H9 (cell line): ENCODE results near the gene ALDH1B1. TPM values are rescaled to one million over a fixed set of nuclear protein-coding genes. Genes with fewer than 3 reads are reported as not detected.

Experiments
- DNase-seq: peaks from one replicate; pipeline ENCODE4 v3.0.0-alpha.2; 2017
- H2AFZ ChIP-seq: one replicate; pipeline ENCODE4 v1.6.1; 2013; ENCODE audit warnings: mild to moderate bottlenecking, low read length, control low read depth, moderate library complexity
- H2AK5ac ChIP-seq: 2 replicates; pipeline ENCODE4 v1.6.1; 2013; ENCODE audit warnings: low read length, control low read depth, mixed read lengths; ENCODE audit not compliant: insufficient read length
- H2BK120ac ChIP-seq: one replicate; pipeline ENCODE4 v1.6.1; 2013; ENCODE audit warnings: low read depth, mild to moderate bottlenecking, low read length, control low read depth, inconsistent platforms; ENCODE audit not compliant: poor library complexity, severe bottlenecking
- H2BK12ac ChIP-seq: 2 replicates; pipeline ENCODE4 v1.6.1; 2013; ENCODE audit warnings: low read length, control low read depth, mixed read lengths, low read depth; ENCODE audit not compliant: insufficient read length
- H2BK15ac ChIP-seq: 2 replicates; pipeline ENCODE4 v1.6.1; 2013; ENCODE audit warnings: low read depth, low read length, control low read depth
- H2BK20ac ChIP-seq: one replicate; pipeline ENCODE4 v1.6.1; 2013; ENCODE audit warnings: low read depth, mild to moderate bottlenecking, low read length, control low read depth, inconsistent platforms; ENCODE audit not compliant: poor library complexity, severe bottlenecking
- H2BK5ac ChIP-seq: 2 replicates; pipeline ENCODE4 v1.6.1; 2013; ENCODE audit warnings: low read length, control low read depth, mixed read lengths; ENCODE audit not compliant: insufficient read length
- H3K14ac ChIP-seq: 2 replicates; pipeline ENCODE4 v1.6.1; 2013; ENCODE audit warnings: low read length, control low read depth; ENCODE audit not compliant: insufficient read depth
- H3K18ac ChIP-seq: 2 replicates; pipeline ENCODE4 v1.6.1; 2013; ENCODE audit warnings: low read depth, mild to moderate bottlenecking, mixed read lengths, low read length, control low read depth; ENCODE audit not compliant: insufficient read length
- H3K23ac ChIP-seq: 2 replicates; pipeline ENCODE4 v1.6.1; 2013; ENCODE audit warnings: low read length, control low read depth, mixed read lengths, low read depth; ENCODE audit not compliant: insufficient read length
- H3K23me2 ChIP-seq: 2 replicates; pipeline ENCODE4 v1.6.1; 2013; ENCODE audit warnings: low read depth, mild to moderate bottlenecking, mixed read lengths, low read length, control low read depth; ENCODE audit not compliant: insufficient read length, poor library complexity, severe bottlenecking
- H3K27ac ChIP-seq: 2 replicates; pipeline ENCODE4 v1.5.1; 2013; ENCODE audit warnings: low read length, control low read depth, mixed read lengths, low read depth; ENCODE audit not compliant: insufficient read length
- H3K27me3 ChIP-seq: 2 replicates; pipeline ENCODE4 v1.6.1; 2013; ENCODE audit warnings: low read length, control low read depth, inconsistent platforms; ENCODE audit not compliant: insufficient read depth
- H3K4ac ChIP-seq: 2 replicates; pipeline ENCODE4 v1.6.1; 2013; ENCODE audit warnings: low read depth, mild to moderate bottlenecking, control low read depth, inconsistent platforms, low read length, moderate library complexity
- H3K4me1 ChIP-seq: 2 replicates; pipeline ENCODE4 v1.6.1; 2013; ENCODE audit warnings: low read length, control low read depth, inconsistent platforms; ENCODE audit not compliant: insufficient read depth
- H3K4me2 ChIP-seq: 2 replicates; pipeline ENCODE4 v1.6.1; 2013; ENCODE audit warnings: low read length, control low read depth, mixed read lengths; ENCODE audit not compliant: insufficient read length, insufficient read depth
- H3K56ac ChIP-seq: 2 replicates; pipeline ENCODE4 v1.6.1; 2013; ENCODE audit warnings: low read depth, mild to moderate bottlenecking, mixed read lengths, low read length, control low read depth; ENCODE audit not compliant: insufficient read length
- H3K79me1 ChIP-seq: 2 replicates; pipeline ENCODE4 v1.6.1; 2013; ENCODE audit warnings: low read depth, mild to moderate bottlenecking, moderate library complexity, low read length, control low read depth, inconsistent platforms; ENCODE audit not compliant: insufficient read depth, poor library complexity, severe bottlenecking
- H3K79me2 ChIP-seq: 2 replicates; pipeline ENCODE4 v1.6.1; 2013; ENCODE audit warnings: low read length, control low read depth, inconsistent platforms; ENCODE audit not compliant: insufficient read depth
- H3K9ac ChIP-seq: 2 replicates; pipeline ENCODE4 v1.6.1; 2013; ENCODE audit warnings: low read length, control low read depth, mixed read lengths; ENCODE audit not compliant: insufficient read length; ENCODE audit errors: extremely low read depth
- H3K9me3 ChIP-seq: one replicate; pipeline ENCODE4 v1.6.1; 2013; ENCODE audit warnings: low read depth, low read length, inconsistent platforms; ENCODE audit not compliant: control insufficient read depth
- H3T11ph ChIP-seq: one replicate; pipeline ENCODE4 v1.6.1; 2013; ENCODE audit warnings: mild to moderate bottlenecking, low read length, control low read depth, inconsistent platforms
- H4K20me1 ChIP-seq: one replicate; pipeline ENCODE4 v1.6.1; 2013; ENCODE audit not compliant: control insufficient read depth, insufficient read length, insufficient read depth
- H4K5ac ChIP-seq: 2 replicates; pipeline ENCODE4 v1.6.1; 2013; ENCODE audit warnings: low read depth, mild to moderate bottlenecking, mixed read lengths, low read length, control low read depth; ENCODE audit not compliant: insufficient read length
- H4K8ac ChIP-seq: replicated peaks from 2 replicates; pipeline ENCODE4 v1.6.1; 2013; ENCODE audit warnings: low read length, control low read depth, mixed read lengths, low read depth; ENCODE audit not compliant: insufficient read length
- H4K91ac ChIP-seq: 2 replicates; pipeline ENCODE4 v1.6.1; 2013; ENCODE audit warnings: low read depth, mild to moderate bottlenecking, moderate library complexity, mixed read lengths, low read length, control low read depth; ENCODE audit not compliant: insufficient read length
- H3K27ac Mint-ChIP-seq, 3 experiments: 2 replicates in 2 of 3; 3 replicates in 1 of 3; pipeline ENCODE4 v1.8.0; 2020 to 2021; ENCODE audit warnings: mixed read lengths in 3 of 3, mild to moderate bottlenecking in 1 of 3, moderate library complexity in 1 of 3
- H3K27me3 Mint-ChIP-seq: 2 replicates; pipeline ENCODE4 v1.8.0; 2021; ENCODE audit warnings: low read depth, mild to moderate bottlenecking, moderate library complexity, mixed read lengths
- H3K36me3 Mint-ChIP-seq, 3 experiments: 2 replicates in 2 of 3; 3 replicates in 1 of 3; pipeline ENCODE4 v1.8.0; 2020 to 2021; ENCODE audit warnings: low read depth in 3 of 3, mixed read lengths in 3 of 3; ENCODE audit not compliant: insufficient read depth in 1 of 3
- H3K4me1 Mint-ChIP-seq, 2 experiments: 2 replicates each; pipeline ENCODE4 v1.8.0; 2020; ENCODE audit warnings: mixed read lengths in 2 of 2
- H3K4me3 Mint-ChIP-seq, 2 experiments: 2 replicates in 1 of 2; 3 replicates in 1 of 2; pipeline ENCODE4 v1.8.0; 2020 to 2021; ENCODE audit warnings: mild to moderate bottlenecking in 2 of 2, mixed read lengths in 2 of 2, moderate library complexity in 1 of 2
- H3K9me3 Mint-ChIP-seq, 2 experiments: 2 replicates in 1 of 2; 3 replicates in 1 of 2; pipeline ENCODE4 v1.8.0; 2020; ENCODE audit warnings: mild to moderate bottlenecking in 2 of 2, mixed read lengths in 2 of 2, moderate library complexity in 1 of 2
- CTCF ChIP-seq: fragments of 200-600 bp; sonication (generic); conservative IDR thresholded peaks from 3 replicates; pipeline ENCODE4 v1.8.0; 2021; ENCODE audit warnings: antibody characterized with exemption, mild to moderate bottlenecking
- WGBS: extraction: QIAGEN DNeasy Blood & Tissue Kit; methylation state at CpG from one replicate; pipeline ENCODE4 v1.1.7; 2013; ENCODE audit warnings: missing lambda C conversion rate, low lambda C conversion rate, mixed read lengths; ENCODE audit not compliant: insufficient read length; ENCODE audit errors: extremely low coverage; 5-methylcytosine and 5-hydroxymethylcytosine counted together
- total RNA-seq: library from RNA; stranded (reverse); gene quantifications from 2 replicates; pipeline ENCODE4 v1.2.1, GENCODE V29; 2021

Gene ALDH1B1
- total RNA-seq, 1 experiment from 2014 or later = 49.6 TPM

- no peak overlapping the region for H3K23ac ChIP-seq
- H4K20me1 ChIP-seq = no peaks in the 10 kb centered on the region
- H3K79me1 ChIP-seq = no peaks in the 10 kb centered on the region
- H3K27ac ChIP-seq = no peak overlapping the region
- no peak overlapping the region for H3K56ac ChIP-seq
- Mint-ChIP-seq H3K27ac (no peak overlapping the region), H3K36me3 (peaks cover 0 to 4% (median 0%) of the 10 kb centered on the region in 3 experiments; a peak in 2 of 7 replicates), H3K4me3 (no peak overlapping the region), H3K4me1 (peaks cover 9 to 11% of the 10 kb centered on the region in 2 experiments), H3K9me3 (no peaks in the 10 kb centered on the region; a peak in 1 of 5 replicates), H3K27me3 (peaks cover 8% of the 10 kb centered on the region)
- no peaks in the 10 kb centered on the region for H3K9me3 ChIP-seq
- no peak overlapping the region for H2AFZ ChIP-seq
- no peak overlapping the region for H3K4ac ChIP-seq
- H3K27me3 ChIP-seq = no peaks in the 10 kb centered on the region
- no peak overlapping the region for H4K8ac ChIP-seq
- H2BK120ac ChIP-seq = no peak overlapping the region
- H3T11ph ChIP-seq = no peak overlapping the region
- no peak overlapping the region for H3K14ac ChIP-seq
- H3K9ac ChIP-seq = no peak overlapping the region
- H3K23me2 ChIP-seq = no peaks in the 10 kb centered on the region
- no peak overlapping the region for H4K91ac ChIP-seq
- no peaks in the 10 kb centered on the region for H3K79me2 ChIP-seq
- no peak overlapping the region for H2BK20ac ChIP-seq
- no peak overlapping the region for H2BK5ac ChIP-seq
- H2BK12ac ChIP-seq = no peak overlapping the region
- H3K4me1 ChIP-seq = no peaks in the 10 kb centered on the region
- no peak overlapping the region for H4K5ac ChIP-seq
- no peak overlapping the region for H2AK5ac ChIP-seq
- no peak overlapping the region for H3K18ac ChIP-seq
- no peak for TF ChIP-seq CTCF
- H3K4me2 ChIP-seq = no peak overlapping the region
- no peak for DNase-seq
- no peak overlapping the region for H2BK15ac ChIP-seq
- WGBS = no CpG with 5 or more reads among the region's 3 CpGs
Observed at GRCh38 chr9:38405785-38406184, 13.3 kb downstream of the ALDH1B1 start.
